GM12878 (cell line): ENCODE results near the gene SLC29A4. TPM values are rescaled to one million over a fixed set of nuclear protein-coding genes. Genes with fewer than 3 reads are reported as not detected.
"Not testable (repeated sequence)": the region's sequence is repeated elsewhere in the genome, so short reads cannot be mapped to it uniquely, and the experiment has no call there.

Experiments
- ATAC-seq: fragments of 200-7000 bp; cut with Tn5 transposase; 3 replicates; pipeline ENCODE4 v1.9.1; 2020; ENCODE audit warnings: mild to moderate bottlenecking, moderate library complexity
- BruUV-seq: library from RNA; stranded (reverse); fragments of 400-500 nt; replicated peaks from 2 replicates; lab custom pipeline; 2021; lab: Mats Ljungman, UMichigan
- CTCF ChIA-PET: fragments of 300-600 bp; sonication (Branson Sonifier 250); formaldehyde crosslinking; extraction: SDS; loops from one replicate; lab custom pipeline; 2021; ENCODE audit warnings: inconsistent platforms; lab: Yijun Ruan, JAX
- POLR2A ChIA-PET: fragments of 350-600 bp; formaldehyde crosslinking; extraction: SDS; loops from one replicate; lab custom pipeline; 2021; ENCODE audit warnings: inconsistent platforms; lab: Charles Lee
- RAD21 ChIA-PET: fragments of 300-600 bp; sonication (Branson Sonifier 250); formaldehyde crosslinking; loops from one replicate; lab custom pipeline; 2023; ENCODE audit warnings: antibody characterized with exemption; ENCODE audit not compliant: unreplicated experiment; lab: Charles Lee
- SMC1A ChIA-PET: fragments of 300-600 bp; sonication (Branson Sonifier 250); formaldehyde crosslinking; loops from one replicate; lab custom pipeline; 2023; ENCODE audit not compliant: unreplicated experiment, uncharacterized antibody; lab: Charles Lee
- DNase-seq: peaks from one replicate; pipeline ENCODE4 v3.0.0-alpha.2; 2011; ENCODE audit warnings: low read depth, low spot score
- FAIRE-seq: peaks from 3 replicates; lab custom pipeline; 2011; peaks lifted over from hg19 to GRCh38; lab: Jason Lieb, UNC
- H2AFZ ChIP-seq: 2 replicates; pipeline ENCODE4 v1.6.0; 2011; ENCODE audit warnings: low read depth, low read length, control low read depth; ENCODE audit not compliant: control insufficient read depth
- H3K27ac ChIP-seq: 2 replicates; pipeline ENCODE4 v1.5.1; 2011; ENCODE audit warnings: control low read depth; ENCODE audit not compliant: control insufficient read depth, insufficient read depth
- H3K27me3 ChIP-seq, 2 experiments: replicated peaks in 1 of 2; 2 replicates each; pipeline versions ENCODE4 v1.6.0 to v1.6.1; 2011; ENCODE audit warnings: low read length in 1 of 2; ENCODE audit not compliant: control insufficient read depth in 2 of 2, insufficient read depth in 2 of 2
- H3K36me3 ChIP-seq, 2 experiments: 2 replicates each; pipeline ENCODE4 v1.5.1; 2011; ENCODE audit warnings: low read length in 1 of 2; ENCODE audit not compliant: control insufficient read depth in 2 of 2, insufficient read depth in 2 of 2
- H3K4me1 ChIP-seq: 2 replicates; pipeline ENCODE4 v1.6.1; 2011; ENCODE audit warnings: mild to moderate bottlenecking, low read length, moderate library complexity, mixed read lengths; ENCODE audit not compliant: control insufficient read depth, insufficient read depth
- H3K4me2 ChIP-seq: 2 replicates; pipeline ENCODE4 v1.6.0; 2011; ENCODE audit warnings: control low read depth; ENCODE audit not compliant: control insufficient read depth, insufficient read depth
- H3K4me3 ChIP-seq: fragments of 200-600 bp; sonication (generic); 2 replicates; pipeline ENCODE4 v1.5.1; 2016
- H3K79me2 ChIP-seq: 2 replicates; pipeline ENCODE4 v1.6.0; 2011; ENCODE audit warnings: low read length; ENCODE audit not compliant: control insufficient read depth, insufficient read depth
- H3K9ac ChIP-seq: 2 replicates; pipeline ENCODE4 v1.8.0; 2011; ENCODE audit warnings: low read length, control low read depth, mixed read lengths; ENCODE audit not compliant: control insufficient read depth, insufficient read depth
- H3K9me3 ChIP-seq: replicated peaks from 3 replicates; pipeline ENCODE4 v1.5.1; 2011; ENCODE audit warnings: mild to moderate bottlenecking, low read length; ENCODE audit not compliant: control insufficient read depth, insufficient read depth
- H4K20me1 ChIP-seq: 2 replicates; pipeline ENCODE4 v1.6.0; 2011; ENCODE audit not compliant: control insufficient read depth, insufficient read depth
- E2F4 ChIP-seq: IDR thresholded peaks from 2 replicates; pipeline ENCODE4 v1.6.1; 2012; ENCODE audit warnings: low read depth, low read length, improper control_type of control experiment
- HDAC6 ChIP-seq: fragments of 200-600 bp; sonication (generic); IDR thresholded peaks from one replicate; pipeline ENCODE4 v1.8.0; 2017; ENCODE audit warnings: antibody characterized with exemption; ENCODE audit not compliant: unreplicated experiment
- RCOR1 ChIP-seq: conservative IDR thresholded peaks from 2 replicates; pipeline ENCODE4 v1.6.1; 2012; ENCODE audit warnings: low read depth, low read length, improper control_type of control experiment
- RFX5 ChIP-seq: IDR thresholded peaks from 2 replicates; pipeline ENCODE4 v1.6.1; 2011; ENCODE audit warnings: low read depth, low read length, improper control_type of control experiment
- TAF1 ChIP-seq: IDR thresholded peaks from 2 replicates; pipeline ENCODE4 v1.6.1; 2011; ENCODE audit warnings: mild to moderate bottlenecking, low read depth, low read length, borderline replicate concordance
- ZNF687 ChIP-seq: fragments of 450-650 bp; IDR thresholded peaks from 2 replicates; pipeline ENCODE4 v1.6.1; 2017; ENCODE audit warnings: mild to moderate bottlenecking, moderate library complexity
- WGBS: methylation state at CpG from one replicate; pipeline ENCODE4 v1.1.6; 2016; ENCODE audit warnings: low lambda C conversion rate; ENCODE audit not compliant: insufficient replicate concordance, insufficient coverage; ENCODE audit errors: missing lambda C conversion rate; 5-methylcytosine and 5-hydroxymethylcytosine counted together
- in situ Hi-C: fragments of 300-500 bp; cut with MboI; formaldehyde crosslinking; loops from 9 replicates; pipeline ENCODE4 v1.14.3; 2018; ENCODE audit warnings: mixed read lengths
- intact Hi-C: fragments of 100-400 bp; cut with micrococcal nuclease; formaldehyde crosslinking; loops from one replicate; pipeline ENCODE4 v1.14.2; 2022; ENCODE audit not compliant: unreplicated experiment
- polyA plus RNA-seq, 11 experiments: library from polyadenylated mRNA; depleted of rRNA in 4 of 11; unstranded in 6 of 11; stranded (reverse) in 5 of 11; fragments of >200 nt; fragmentation: Nextera tagmentation in 4 of 11; fragmentation: Illumina TruSeq in 1 of 11; extraction: Ambion mirVana in 4 of 11; extraction: Trizol in 1 of 11; gene quantifications; 1 replicate in 1 of 11; 2 replicates in 10 of 11; pipeline versions ENCODE4 v1.2.1 to v1.2.3, GENCODE V29; 2011 to 2016; ENCODE audit warnings: inconsistent platforms in 2 of 11, missing spikeins in 2 of 11, low read depth in 1 of 11
- total RNA-seq, 4 experiments: library from RNA; depleted of rRNA in 3 of 4; stranded (reverse); fragments of >200 nt in 3 of 4; fragmentation: Illumina TruSeq in 1 of 4; extraction: Trizol in 1 of 4; gene quantifications; 2 replicates each; pipeline versions ENCODE4 v1.2.1 to v1.2.3, GENCODE V29; 2013 to 2021

Gene SLC29A4
- total and polyA plus RNA-seq, 10 of the 15 experiments (the other 5 are each of a cell fraction or from before 2014, with no cell fraction given): 0.11 to 0.72 (median 0.23) TPM; not detected in 3

DNA sequence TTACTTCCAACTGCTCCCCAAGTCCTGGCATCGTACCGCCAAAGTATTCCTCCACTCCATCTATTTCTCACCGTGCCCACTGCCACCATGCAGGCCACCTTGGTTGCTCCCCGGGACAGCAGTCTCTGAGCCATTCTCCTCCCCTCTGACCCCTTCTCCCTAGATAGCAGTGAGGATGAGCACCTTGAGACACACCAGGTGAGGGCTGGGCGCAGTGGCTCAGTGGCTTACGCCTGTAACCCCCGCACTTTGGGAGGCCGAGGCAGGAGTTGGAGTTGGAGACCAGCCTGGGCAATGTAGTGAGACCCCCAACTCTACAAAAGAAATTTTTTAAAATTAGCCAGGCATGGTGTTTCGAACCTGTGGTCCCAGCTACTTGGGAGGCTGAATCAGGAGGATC, 4.2 kb downstream of the SLC29A4 start:
- BruUV-seq: no TSS peak
- in situ Hi-C loops: no loop called here
- RAD21 ChIA-PET: interaction anchor here (1.3 kb wide), 1 partner anchor 47 kb away, joined by 4 read pairs; no protein-coding TSS in a partner anchor
- FAIRE-seq: no peak
- Histone ChIP-seq H3K4me1 (no peaks in the 10 kb centered on the region), H3K9me3 (no peaks in the 10 kb centered on the region), H3K27me3 (no peaks in the 10 kb centered on the region; a peak in 1 of 4 replicates), H3K9ac (no peak overlapping the region), H3K4me3 (no peak overlapping the region), H4K20me1 (no peaks in the 10 kb centered on the region), H3K36me3 (no peaks in the 10 kb centered on the region), H3K79me2 (no peaks in the 10 kb centered on the region), H3K27ac (no peak overlapping the region), H2AFZ (no peak overlapping the region), H3K4me2 (no peak overlapping the region)
- DNase-seq: no peak
- TF ChIP-seq RFX5: no peak
- TF ChIP-seq ZNF687: no peak
- no peak for TF ChIP-seq RCOR1
- TF ChIP-seq HDAC6: no peak
- TF ChIP-seq TAF1: no peak
- no peak for TF ChIP-seq E2F4
- 53% methylated on average over 9 of the region's 9 CpGs for WGBS
- CTCF ChIA-PET: interaction anchor here (0.6 to 2.3 kb wide), 4 partner anchors 46 to 164 kb away, joined by 3 to 18 read pairs (median 4); no protein-coding TSS in a partner anchor
- SMC1A ChIA-PET: no interaction called here
- POLR2A ChIA-PET: no interaction called here
- no peak for ATAC-seq
- intact Hi-C loops: no loop called here

GRCh38 chr7:5287373-5287772, 4.6 kb downstream of the SLC29A4 start:
- H3K4me1 ChIP-seq, intact Hi-C loops, H3K79me2 ChIP-seq, H3K27ac ChIP-seq, POLR2A ChIA-PET, in situ Hi-C loops, H3K27me3 ChIP-seq, BruUV-seq, ATAC-seq, RAD21 ChIA-PET, SMC1A ChIA-PET, H3K36me3 ChIP-seq, H2AFZ ChIP-seq, DNase-seq, H4K20me1 ChIP-seq, H3K9me3 ChIP-seq, H3K4me2 ChIP-seq, H3K4me3 ChIP-seq, H3K9ac ChIP-seq, FAIRE-seq: not testable (repeated sequence)
- CTCF ChIA-PET: interaction anchor here (0.6 to 1.0 kb wide), 2 partner anchors 47 to 164 kb away, joined by 3 to 4 read pairs; no protein-coding TSS in a partner anchor
- WGBS: 24% methylated on average over 5 of the region's 5 CpGs
